Skeletal muscle tissue (tissue), 4 donors: ENCODE measurements around the gene LYSET. TPM values are rescaled to one million over a fixed set of nuclear protein-coding genes. Genes with fewer than 3 reads are reported as not detected.
"Not testable (repeated sequence)": the region's sequence is repeated elsewhere in the genome, so short reads cannot be mapped to it uniquely, and the experiment has no call there.

Experiments
- H3K27ac ChIP-seq: one replicate; pipeline ENCODE4 v1.7.0; 2013; ENCODE audit warnings: mild to moderate bottlenecking, low read depth, low read length, inconsistent platforms
- H3K27me3 ChIP-seq, 3 donors: one replicate each; pipeline ENCODE4 v1.7.0; 2013; ENCODE audit warnings: low read length in 3 of 3; ENCODE audit not compliant: control insufficient read depth in 3 of 3, insufficient read depth in 3 of 3
- H3K36me3 ChIP-seq, 3 donors: one replicate each; pipeline ENCODE4 v1.7.0; 2013; ENCODE audit warnings: low read length in 3 of 3; ENCODE audit not compliant: control insufficient read depth in 3 of 3, insufficient read depth in 3 of 3
- H3K4me1 ChIP-seq, 3 donors: one replicate each; pipeline ENCODE4 v1.7.0; 2013; ENCODE audit warnings: low read length in 3 of 3, mild to moderate bottlenecking in 3 of 3; ENCODE audit not compliant: control insufficient read depth in 3 of 3, insufficient read depth in 3 of 3
- H3K4me3 ChIP-seq, 3 donors: one replicate each; pipeline ENCODE4 v1.7.0; 2013; ENCODE audit warnings: low read length in 3 of 3
- H3K9ac ChIP-seq, 3 donors: one replicate each; pipeline ENCODE4 v1.7.0; 2013; ENCODE audit warnings: low read length in 3 of 3, mild to moderate bottlenecking in 3 of 3, moderate library complexity in 2 of 3, low read depth in 1 of 3
- H3K9me3 ChIP-seq, 3 donors: one replicate each; pipeline ENCODE4 v1.7.0; 2013; ENCODE audit warnings: low read length in 3 of 3; ENCODE audit not compliant: control insufficient read depth in 3 of 3
- total RNA-seq: library from RNA; depleted of rRNA; stranded (reverse); fragments of >200 nt; gene quantifications from one replicate; pipeline ENCODE4 v1.2.3, GENCODE V29; 2014
- donor health status: Osteomylitis.

Gene LYSET
- total RNA-seq = 7.3 TPM

DNA sequence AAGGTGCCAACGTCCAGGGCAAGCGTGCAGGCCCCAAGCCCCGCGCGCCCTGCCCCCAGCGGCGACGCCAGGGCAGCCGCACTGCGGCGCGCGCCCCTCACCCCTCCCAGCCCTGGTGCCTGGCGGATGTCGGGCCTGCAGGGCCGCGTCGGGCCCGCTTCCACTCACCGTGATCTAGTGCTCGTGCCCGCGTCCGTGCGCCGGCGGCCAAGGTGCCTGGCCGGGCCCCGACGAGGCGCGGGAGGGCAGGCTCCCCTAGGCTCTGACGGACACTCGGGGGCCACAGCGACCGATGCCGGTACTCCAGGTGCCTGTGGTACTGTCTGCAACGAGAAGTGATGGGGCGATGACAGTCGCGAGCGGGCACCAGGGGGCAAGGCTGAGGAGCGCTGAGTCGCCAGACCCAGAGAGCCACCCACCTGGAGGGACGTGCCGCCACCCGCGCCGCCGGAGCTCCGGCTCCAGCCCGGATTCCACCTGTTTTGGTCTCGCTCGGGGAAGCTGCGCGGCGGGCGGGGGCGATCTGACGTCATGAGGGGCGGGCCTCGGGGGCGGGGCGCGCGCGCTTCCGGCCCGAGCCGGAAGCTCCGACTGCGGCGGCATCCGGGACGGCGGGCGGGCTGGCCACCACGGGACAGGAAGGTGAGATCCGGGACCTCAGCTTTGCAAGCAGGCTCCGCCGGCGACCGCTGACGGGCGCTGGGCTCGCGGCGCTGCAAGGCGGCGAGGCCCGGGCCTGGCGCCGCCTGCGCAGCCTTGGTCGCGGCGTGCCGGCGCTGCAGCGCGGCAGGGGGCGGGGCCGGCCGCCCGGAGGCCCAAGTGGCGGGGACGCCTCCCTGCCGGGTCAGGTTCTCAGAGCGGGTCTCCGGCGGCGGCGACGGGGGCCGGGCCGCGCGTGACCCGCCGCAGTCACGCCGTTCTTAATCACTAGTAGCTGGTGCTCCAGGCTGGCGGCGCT lies at the start of gene LYSET, which contains the start of gene MOAP1:
TSS of gene LYSET (plus strand) at position 927 of the 958 bp plus-strand sequence. CDS start 89 bp downstream, outside the sequence.
TSS of gene MOAP1 (minus strand) at position 507 of the 958 bp plus-strand sequence. CDS start 655 bp downstream, outside the sequence.
- Histone ChIP-seq H3K36me3 (peaks cover 3 to 20% (median 19%) of the 10 kb centered on the region in 3 donors), H3K27me3 (no peaks in the 10 kb centered on the region), H3K9ac (peak within 1 kb of the TSS; percentile 97 to 99 (median 98)), H3K4me3 (peak within 1 kb of the TSS; percentile 95 to 96 (median 96)), H3K4me1 (peaks cover 15 to 28% (median 19%) of the 10 kb centered on the region in 3 donors), H3K27ac (peak within 1 kb of the TSS; percentile 99), H3K9me3 (no peaks in the 10 kb centered on the region)

GRCh38 chr14:93135399-93135798 lies 49.7 kb upstream of the LYSET start:
- Histone ChIP-seq H3K27me3 (peaks cover 0 to 2% (median 0%) of the 10 kb centered on the region in 3 donors), H3K9me3 (no peaks in the 10 kb centered on the region), H3K27ac (no peak overlapping the region), H3K4me3 (no peak overlapping the region), H3K9ac (no peak overlapping the region), H3K4me1 (no peaks in the 10 kb centered on the region), H3K36me3 (no peaks in the 10 kb centered on the region)

DNA sequence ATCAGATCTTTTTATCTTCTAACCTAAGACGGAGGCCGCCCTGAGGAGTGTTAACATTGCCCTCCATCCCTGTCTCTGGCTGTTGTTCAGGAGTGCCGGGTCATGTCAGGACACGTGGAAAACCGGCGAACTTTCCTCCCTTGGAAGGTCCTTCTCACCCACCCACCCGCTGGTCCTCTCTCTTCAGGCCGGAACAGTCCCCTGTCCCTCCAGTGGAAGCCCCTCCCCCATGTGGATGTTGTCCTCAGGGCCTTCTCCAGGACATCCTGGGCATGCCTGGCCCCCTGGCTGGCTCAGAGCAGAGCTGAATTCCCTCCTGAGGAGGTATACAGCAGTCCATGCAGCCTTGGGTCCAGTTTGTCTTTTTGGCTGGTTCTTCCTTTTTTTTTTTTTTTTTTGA lies 49.1 kb upstream of the LYSET start:
- Histone ChIP-seq H3K9ac (no peak overlapping the region), H3K27ac (no peak overlapping the region), H3K4me3 (no peak overlapping the region), H3K9me3 (no peaks in the 10 kb centered on the region), H3K27me3 (peaks cover 0 to 2% (median 0%) of the 10 kb centered on the region in 3 donors), H3K4me1 (no peaks in the 10 kb centered on the region), H3K36me3 (no peaks in the 10 kb centered on the region)

DNA sequence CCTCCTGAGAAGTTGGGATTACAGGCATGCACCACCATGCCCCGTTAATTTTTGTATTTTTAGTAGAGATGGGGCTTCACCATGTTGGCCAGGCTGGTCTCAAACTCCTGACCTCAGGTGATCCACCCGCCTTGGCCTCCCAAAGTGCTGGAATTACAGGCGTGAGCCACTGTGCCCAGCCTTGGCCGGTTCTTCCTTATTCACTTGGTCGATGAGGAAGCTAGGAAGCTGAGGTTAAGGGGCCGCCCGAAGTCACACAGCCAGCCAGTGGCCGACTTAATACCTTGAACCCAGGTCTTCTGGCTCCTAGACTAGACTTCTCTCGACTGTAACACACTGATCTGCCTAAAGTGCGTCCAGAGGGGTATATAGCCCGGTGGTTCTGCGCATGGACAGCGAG lies 48.6 kb upstream of the LYSET start:
- not testable (repeated sequence) for H3K9ac ChIP-seq, H3K36me3 ChIP-seq, H3K9me3 ChIP-seq, H3K27ac ChIP-seq, H3K4me1 ChIP-seq, H3K27me3 ChIP-seq, H3K4me3 ChIP-seq

- H3K9ac ChIP-seq = no peak overlapping the region
- no peaks in the 10 kb centered on the region for H3K9me3 ChIP-seq
- H3K4me1 ChIP-seq = no peaks in the 10 kb centered on the region
- H3K4me3 ChIP-seq = no peak overlapping the region
- no peak overlapping the region for H3K27ac ChIP-seq
- H3K27me3 ChIP-seq = peaks cover 0 to 2% (median 0%) of the 10 kb centered on the region in 3 donors
- H3K36me3 ChIP-seq = no peaks in the 10 kb centered on the region
These were observed 47.3 kb upstream of the LYSET start for GRCh38 chr14:93137864-93138263.

- H3K9me3 ChIP-seq = no peaks in the 10 kb centered on the region
- no peak overlapping the region for H3K4me3 ChIP-seq
- no peak overlapping the region for H3K27ac ChIP-seq
- no peaks in the 10 kb centered on the region for H3K36me3 ChIP-seq
- no peaks in the 10 kb centered on the region for H3K4me1 ChIP-seq
- peaks cover 0 to under 1% (median 0%) of the 10 kb centered on the region in 3 donors for H3K27me3 ChIP-seq
- no peak overlapping the region for H3K9ac ChIP-seq
These were observed 42.1 kb upstream of the LYSET start for GRCh38 chr14:93142854-93143652.

- no peaks in the 10 kb centered on the region for H3K36me3 ChIP-seq
- no peaks in the 10 kb centered on the region for H3K9me3 ChIP-seq
- no peak overlapping the region for H3K27ac ChIP-seq
- no peak overlapping the region for H3K9ac ChIP-seq
- no peaks in the 10 kb centered on the region for H3K27me3 ChIP-seq
- no peak overlapping the region for H3K4me3 ChIP-seq
- H3K4me1 ChIP-seq = no peaks in the 10 kb centered on the region
These were observed 39.0 kb upstream of the LYSET start for GRCh38 chr14:93146119-93146518.

DNA sequence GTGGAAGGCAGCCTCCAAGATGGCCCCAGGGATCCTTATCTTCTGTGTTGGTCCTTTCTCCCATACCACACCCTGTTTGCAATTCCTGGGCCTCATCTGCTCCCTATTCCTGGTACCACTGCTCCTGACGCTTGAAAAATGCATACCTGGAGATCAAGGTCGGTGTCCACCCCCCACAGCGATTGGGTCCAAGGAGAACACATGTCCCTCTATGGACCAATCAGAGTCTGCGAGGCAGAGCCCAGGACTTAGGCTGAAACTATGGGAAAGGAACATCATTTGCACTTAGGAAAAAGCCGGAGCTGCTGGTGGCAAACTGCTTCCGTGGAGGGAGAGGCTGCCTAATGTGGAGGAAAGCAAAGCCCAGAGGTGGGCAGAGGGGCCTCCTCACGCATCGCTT lies 36.1 kb upstream of the LYSET start:
- no peaks in the 10 kb centered on the region for H3K9me3 ChIP-seq
- peaks cover 0 to 6% (median 3%) of the 10 kb centered on the region in 3 donors for H3K27me3 ChIP-seq
- H3K36me3 ChIP-seq = no peaks in the 10 kb centered on the region
- H3K4me3 ChIP-seq = no peak overlapping the region
- no peak overlapping the region for H3K9ac ChIP-seq
- H3K27ac ChIP-seq = no peak overlapping the region
- H3K4me1 ChIP-seq = no peaks in the 10 kb centered on the region

DNA sequence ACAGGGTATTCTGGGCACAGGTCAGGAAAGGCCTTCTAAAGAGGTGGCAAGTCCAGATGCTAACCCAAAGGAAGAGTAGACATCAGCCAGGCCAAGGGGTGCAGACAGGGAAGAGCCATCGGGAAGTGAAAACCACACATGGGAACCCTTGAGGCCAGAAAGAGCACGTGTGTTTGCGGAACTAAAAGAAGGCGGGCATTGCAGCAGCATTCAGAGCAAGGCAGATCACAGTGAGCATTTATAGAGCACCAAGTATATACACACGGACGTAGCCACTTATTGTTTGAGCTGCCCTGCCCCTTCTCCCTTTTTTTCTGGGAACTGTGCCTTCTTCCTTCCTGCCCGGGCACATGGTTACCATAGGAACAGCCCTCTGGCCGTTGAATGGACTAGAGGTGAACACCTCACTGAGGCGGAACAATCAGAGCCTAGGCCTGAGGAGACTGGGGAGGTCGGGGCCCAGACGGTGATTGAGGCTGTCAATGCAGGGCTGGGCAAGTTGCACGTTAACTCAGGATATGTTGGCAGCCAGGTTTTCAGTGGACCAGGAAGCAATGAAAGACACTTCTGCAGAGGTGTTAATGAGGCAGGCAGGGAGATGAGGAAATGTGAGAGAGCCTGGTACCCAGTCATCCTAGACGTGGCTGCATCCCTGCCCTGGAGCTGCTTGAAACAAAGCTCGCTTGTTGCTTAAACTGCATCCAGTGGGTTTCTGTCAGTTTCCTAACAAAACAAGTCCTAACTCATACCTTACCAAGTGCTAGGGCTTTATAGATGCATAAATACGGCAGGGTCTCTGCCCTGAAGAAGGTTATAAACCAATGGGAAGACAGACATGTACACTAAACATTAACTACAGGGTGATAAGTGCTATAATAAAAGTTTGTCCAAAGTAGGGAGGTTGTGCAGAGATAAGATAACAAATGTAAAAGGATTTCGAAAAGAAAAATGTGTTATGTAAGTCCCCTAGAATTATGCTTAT lies 34.6 kb upstream of the LYSET start:
- no peaks in the 10 kb centered on the region for H3K4me1 ChIP-seq
- H3K27me3 ChIP-seq = peaks cover 0 to 6% (median 3%) of the 10 kb centered on the region in 3 donors
- H3K4me3 ChIP-seq = no peak overlapping the region
- no peaks in the 10 kb centered on the region for H3K9me3 ChIP-seq
- H3K9ac ChIP-seq = no peak overlapping the region
- H3K27ac ChIP-seq = no peak overlapping the region
- no peaks in the 10 kb centered on the region for H3K36me3 ChIP-seq
